ENCODE data around the gene RBBP8. TPM values are rescaled to one million over a fixed set of nuclear protein-coding genes. Genes with fewer than 3 reads are reported as not detected.
A peak's percentile ranks its signal among the peaks of the same experiment; 100 is the strongest.
"Not testable (repeated sequence)": the region's sequence is repeated elsewhere in the genome, so short reads cannot be mapped to it uniquely, and the experiment has no call there.

The RBBP8 gene
- total RNA-seq, result 10.4 TPM

GRCh38 chr18:22933206-22933965 lies at the start of gene RBBP8:
TSS of gene RBBP8 (plus strand) at chr18:22933328. CDS start at chr18:22936852, 3,524 bp downstream.
- Histone ChIP-seq H3K27me3 (ENCODE audit: control insufficient read depth in 3 of 3, insufficient read depth in 3 of 3, low read length in 3 of 3) (no peaks in the 10 kb centered on the region), H3K4me3 (ENCODE audit: low read length in 3 of 3) (peak within 1 kb of the TSS; percentile 85 to 94 (median 86)), H3K36me3 (ENCODE audit: control insufficient read depth in 3 of 3, insufficient read depth in 3 of 3, low read length in 3 of 3) (no peaks in the 10 kb centered on the region), H3K9me3 (ENCODE audit: control insufficient read depth in 3 of 3, low read length in 3 of 3) (no peaks in the 10 kb centered on the region), H3K27ac (ENCODE audit: low read depth, low read length) (peak within 1 kb of the TSS; percentile 90), H3K4me1 (ENCODE audit: control insufficient read depth in 3 of 3, insufficient read depth in 3 of 3, low read length in 3 of 3) (peaks cover 3 to 9% (median 3%) of the 10 kb centered on the region in 3 donors), H3K9ac (ENCODE audit: low read depth in 1 of 3, low read length in 3 of 3) (peak within 1 kb of the TSS; percentile 80 to 91 (median 81))

DNA sequence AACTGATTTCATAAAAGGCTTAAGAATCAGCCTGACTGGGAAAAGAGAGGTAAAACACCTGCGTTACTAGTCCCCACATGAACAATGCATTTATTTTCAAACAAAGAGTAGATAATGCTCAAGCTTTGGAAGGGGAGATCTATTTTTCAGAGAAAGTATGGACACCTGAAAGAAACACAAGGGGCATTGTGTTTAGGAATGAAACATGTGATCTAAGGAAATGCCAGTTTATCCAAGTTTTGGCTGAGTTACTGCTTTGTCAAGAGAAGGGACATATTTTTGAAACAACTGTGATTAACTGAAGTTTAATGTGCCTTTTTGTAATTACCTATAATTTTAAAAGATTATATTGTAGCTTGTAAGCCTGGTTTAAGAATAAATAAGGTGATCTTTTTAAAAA lies 49.3 kb upstream of the RBBP8 start:
- H3K9ac ChIP-seq (ENCODE audit: low read depth in 1 of 3, low read length in 3 of 3), result no peak overlapping the region

GRCh38 chr18:22885694-22886093 lies 47.4 kb upstream of the RBBP8 start:
- H3K36me3 ChIP-seq (ENCODE audit: control insufficient read depth in 3 of 3, insufficient read depth in 3 of 3, low read length in 3 of 3); H3K9me3 ChIP-seq (ENCODE audit: control insufficient read depth in 3 of 3, low read length in 3 of 3); H3K9ac ChIP-seq (ENCODE audit: low read depth in 1 of 3, low read length in 3 of 3); H3K4me3 ChIP-seq (ENCODE audit: low read length in 3 of 3); H3K27me3 ChIP-seq (ENCODE audit: control insufficient read depth in 3 of 3, insufficient read depth in 3 of 3, low read length in 3 of 3); H3K27ac ChIP-seq (ENCODE audit: low read depth, low read length); H3K4me1 ChIP-seq (ENCODE audit: control insufficient read depth in 3 of 3, insufficient read depth in 3 of 3, low read length in 3 of 3): not testable (repeated sequence)

More for the DNA sequence above, 49.3 kb upstream of the RBBP8 start:
- H3K4me3 ChIP-seq (ENCODE audit: low read length in 3 of 3), result no peak overlapping the region
- H3K9me3 ChIP-seq (ENCODE audit: control insufficient read depth in 3 of 3, low read length in 3 of 3), result no peaks in the 10 kb centered on the region
- H3K27me3 ChIP-seq (ENCODE audit: control insufficient read depth in 3 of 3, insufficient read depth in 3 of 3, low read length in 3 of 3), result no peaks in the 10 kb centered on the region
- no peak overlapping the region for H3K27ac ChIP-seq (ENCODE audit: low read depth, low read length)
- no peaks in the 10 kb centered on the region for H3K36me3 ChIP-seq (ENCODE audit: control insufficient read depth in 3 of 3, insufficient read depth in 3 of 3, low read length in 3 of 3)
- H3K4me1 ChIP-seq (ENCODE audit: control insufficient read depth in 3 of 3, insufficient read depth in 3 of 3, low read length in 3 of 3), result no peaks in the 10 kb centered on the region

DNA sequence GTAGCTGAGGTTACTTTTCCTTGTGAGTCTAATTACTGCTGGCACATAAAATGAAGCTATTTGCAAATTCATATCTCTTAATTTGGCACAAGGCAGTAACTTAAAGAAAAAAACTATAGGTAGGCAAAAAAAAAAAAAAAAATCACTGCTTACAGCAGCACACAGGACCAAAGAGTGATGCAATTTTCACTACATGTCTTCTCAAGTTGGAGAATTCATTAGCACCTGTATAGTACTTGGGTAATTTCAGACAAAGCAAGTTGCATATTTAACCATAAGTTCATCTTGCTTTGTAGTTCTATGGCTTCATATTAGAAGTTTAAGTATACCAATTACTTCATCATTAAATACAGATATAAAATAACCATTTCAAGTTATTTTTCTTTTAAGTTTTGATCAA lies 33.7 kb upstream of the RBBP8 start:
- Histone ChIP-seq H3K36me3 (ENCODE audit: control insufficient read depth in 3 of 3, insufficient read depth in 3 of 3, low read length in 3 of 3) (no peaks in the 10 kb centered on the region), H3K4me3 (ENCODE audit: low read length in 3 of 3) (no peak overlapping the region), H3K9ac (ENCODE audit: low read depth in 1 of 3, low read length in 3 of 3) (no peak overlapping the region), H3K27ac (ENCODE audit: low read depth, low read length) (no peak overlapping the region), H3K4me1 (ENCODE audit: control insufficient read depth in 3 of 3, insufficient read depth in 3 of 3, low read length in 3 of 3) (no peaks in the 10 kb centered on the region), H3K9me3 (ENCODE audit: control insufficient read depth in 3 of 3, low read length in 3 of 3) (no peaks in the 10 kb centered on the region), H3K27me3 (ENCODE audit: control insufficient read depth in 3 of 3, insufficient read depth in 3 of 3, low read length in 3 of 3) (no peaks in the 10 kb centered on the region)

DNA sequence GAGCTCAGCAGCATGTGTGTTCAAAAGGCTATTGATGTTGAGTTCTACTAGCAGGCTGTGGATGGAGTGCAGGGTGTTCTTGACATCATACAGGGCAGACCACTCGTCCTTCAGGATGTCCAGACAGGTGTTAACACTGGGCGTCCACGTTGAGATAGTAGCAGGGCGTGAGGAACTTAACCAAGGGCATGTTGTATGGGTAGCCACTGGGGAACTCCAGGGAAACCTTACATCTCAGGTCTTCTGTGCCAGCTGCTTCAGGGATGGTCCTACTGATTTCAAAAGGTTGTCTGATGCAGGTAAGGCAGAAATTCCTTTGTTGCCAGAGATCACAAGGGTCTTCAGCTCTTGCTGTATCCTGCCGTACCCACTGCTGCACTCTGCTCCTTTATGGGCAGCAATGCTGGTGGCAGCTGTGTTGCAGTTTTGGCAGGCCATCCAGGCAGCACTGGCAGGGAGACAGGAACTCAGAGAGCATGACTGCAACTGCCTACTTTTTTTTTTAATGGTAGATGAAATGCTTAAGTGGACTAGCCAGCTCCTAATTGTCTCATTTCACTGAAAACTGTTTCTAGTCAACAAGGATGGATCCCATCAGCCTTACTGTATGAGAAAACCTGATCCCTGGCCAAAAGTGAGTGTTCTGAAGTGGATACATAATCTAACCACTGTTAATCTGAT lies 32.4 kb upstream of the RBBP8 start:
- no peaks in the 10 kb centered on the region for H3K9me3 ChIP-seq (ENCODE audit: control insufficient read depth in 3 of 3, low read length in 3 of 3)

GRCh38 chr18:22902093-22902492 lies 31.0 kb upstream of the RBBP8 start:
- no peak overlapping the region for H3K4me3 ChIP-seq (ENCODE audit: low read length in 3 of 3)
- no peak overlapping the region for H3K27ac ChIP-seq (ENCODE audit: low read depth, low read length)
- H3K9ac ChIP-seq (ENCODE audit: low read depth in 1 of 3, low read length in 3 of 3), result no peak overlapping the region
- no peaks in the 10 kb centered on the region for H3K4me1 ChIP-seq (ENCODE audit: control insufficient read depth in 3 of 3, insufficient read depth in 3 of 3, low read length in 3 of 3)
- H3K9me3 ChIP-seq (ENCODE audit: control insufficient read depth in 3 of 3, low read length in 3 of 3), result no peaks in the 10 kb centered on the region
- no peaks in the 10 kb centered on the region for H3K27me3 ChIP-seq (ENCODE audit: control insufficient read depth in 3 of 3, insufficient read depth in 3 of 3, low read length in 3 of 3)
- no peaks in the 10 kb centered on the region for H3K36me3 ChIP-seq (ENCODE audit: control insufficient read depth in 3 of 3, insufficient read depth in 3 of 3, low read length in 3 of 3)

More for the DNA sequence above, 32.4 kb upstream of the RBBP8 start:
- Histone ChIP-seq H3K27me3 (ENCODE audit: control insufficient read depth in 3 of 3, insufficient read depth in 3 of 3, low read length in 3 of 3) (no peaks in the 10 kb centered on the region), H3K4me3 (ENCODE audit: low read length in 3 of 3) (no peak overlapping the region), H3K27ac (ENCODE audit: low read depth, low read length) (no peak overlapping the region), H3K36me3 (ENCODE audit: control insufficient read depth in 3 of 3, insufficient read depth in 3 of 3, low read length in 3 of 3) (no peaks in the 10 kb centered on the region), H3K9ac (ENCODE audit: low read depth in 1 of 3, low read length in 3 of 3) (no peak overlapping the region), H3K4me1 (ENCODE audit: control insufficient read depth in 3 of 3, insufficient read depth in 3 of 3, low read length in 3 of 3) (no peaks in the 10 kb centered on the region)

- not testable (repeated sequence) for H3K9ac ChIP-seq (ENCODE audit: low read depth in 1 of 3, low read length in 3 of 3); H3K27ac ChIP-seq (ENCODE audit: low read depth, low read length); H3K4me3 ChIP-seq (ENCODE audit: low read length in 3 of 3); H3K9me3 ChIP-seq (ENCODE audit: control insufficient read depth in 3 of 3, low read length in 3 of 3); H3K27me3 ChIP-seq (ENCODE audit: control insufficient read depth in 3 of 3, insufficient read depth in 3 of 3, low read length in 3 of 3); H3K4me1 ChIP-seq (ENCODE audit: control insufficient read depth in 3 of 3, insufficient read depth in 3 of 3, low read length in 3 of 3); H3K36me3 ChIP-seq (ENCODE audit: control insufficient read depth in 3 of 3, insufficient read depth in 3 of 3, low read length in 3 of 3)
Measured at GRCh38 chr18:22903248-22903647, 29.9 kb upstream of the RBBP8 start.

GRCh38 chr18:22912149-22912548 lies 21.0 kb upstream of the RBBP8 start:
- H3K4me1 ChIP-seq (ENCODE audit: control insufficient read depth in 3 of 3, insufficient read depth in 3 of 3, low read length in 3 of 3), result no peaks in the 10 kb centered on the region
- H3K27ac ChIP-seq (ENCODE audit: low read depth, low read length), result no peak overlapping the region
- no peaks in the 10 kb centered on the region for H3K27me3 ChIP-seq (ENCODE audit: control insufficient read depth in 3 of 3, insufficient read depth in 3 of 3, low read length in 3 of 3)
- H3K9ac ChIP-seq (ENCODE audit: low read depth in 1 of 3, low read length in 3 of 3), result no peak overlapping the region
- no peaks in the 10 kb centered on the region for H3K9me3 ChIP-seq (ENCODE audit: control insufficient read depth in 3 of 3, low read length in 3 of 3)
- H3K4me3 ChIP-seq (ENCODE audit: low read length in 3 of 3), result no peak overlapping the region
- H3K36me3 ChIP-seq (ENCODE audit: control insufficient read depth in 3 of 3, insufficient read depth in 3 of 3, low read length in 3 of 3), result no peaks in the 10 kb centered on the region

- no peaks in the 10 kb centered on the region for H3K9me3 ChIP-seq (ENCODE audit: control insufficient read depth in 3 of 3, low read length in 3 of 3)
- no peaks in the 10 kb centered on the region for H3K27me3 ChIP-seq (ENCODE audit: control insufficient read depth in 3 of 3, insufficient read depth in 3 of 3, low read length in 3 of 3)
- H3K4me1 ChIP-seq (ENCODE audit: control insufficient read depth in 3 of 3, insufficient read depth in 3 of 3, low read length in 3 of 3), result no peaks in the 10 kb centered on the region
- no peak overlapping the region for H3K27ac ChIP-seq (ENCODE audit: low read depth, low read length)
- no peaks in the 10 kb centered on the region for H3K36me3 ChIP-seq (ENCODE audit: control insufficient read depth in 3 of 3, insufficient read depth in 3 of 3, low read length in 3 of 3)
- no peak overlapping the region for H3K9ac ChIP-seq (ENCODE audit: low read depth in 1 of 3, low read length in 3 of 3)
- H3K4me3 ChIP-seq (ENCODE audit: low read length in 3 of 3), result no peak overlapping the region
Measured at GRCh38 chr18:22912835-22913234, 20.3 kb upstream of the RBBP8 start.

DNA sequence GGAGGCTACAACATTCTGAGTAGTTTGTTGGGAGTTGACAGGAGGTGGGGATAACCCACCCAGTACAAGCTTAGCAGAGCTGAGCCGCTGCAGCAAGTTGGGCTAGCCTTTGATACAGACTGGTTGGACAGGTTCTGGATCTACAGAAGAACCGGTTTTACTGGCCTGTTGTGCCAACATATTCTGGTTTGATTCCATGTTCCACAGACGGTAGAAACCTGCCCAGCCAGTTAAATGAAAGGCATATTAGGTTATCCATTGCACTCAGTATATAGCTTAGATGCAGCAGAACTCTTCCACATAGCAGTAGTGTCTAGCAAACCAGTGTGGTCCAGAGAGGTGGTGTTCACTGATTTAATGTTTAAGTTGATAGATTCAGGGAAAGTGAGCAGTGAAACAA lies 19.3 kb upstream of the RBBP8 start:
- Histone ChIP-seq H3K27ac (ENCODE audit: low read depth, low read length) (no peak overlapping the region), H3K9me3 (ENCODE audit: control insufficient read depth in 3 of 3, low read length in 3 of 3) (no peaks in the 10 kb centered on the region), H3K36me3 (ENCODE audit: control insufficient read depth in 3 of 3, insufficient read depth in 3 of 3, low read length in 3 of 3) (no peaks in the 10 kb centered on the region), H3K9ac (ENCODE audit: low read depth in 1 of 3, low read length in 3 of 3) (no peak overlapping the region), H3K4me3 (ENCODE audit: low read length in 3 of 3) (no peak overlapping the region), H3K27me3 (ENCODE audit: control insufficient read depth in 3 of 3, insufficient read depth in 3 of 3, low read length in 3 of 3) (no peaks in the 10 kb centered on the region), H3K4me1 (ENCODE audit: control insufficient read depth in 3 of 3, insufficient read depth in 3 of 3, low read length in 3 of 3) (no peaks in the 10 kb centered on the region)
